Type B pancreatic cell (in vitro differentiated cells): ENCODE data around the gene NTRK2. TPM values are rescaled to one million over a fixed set of nuclear protein-coding genes. Genes with fewer than 3 reads are reported as not detected.

Source experiments
- DNase-seq: peaks from one replicate; pipeline ENCODE4 v3.0.0; 2021; ENCODE audit warnings: mixed read lengths; ENCODE audit not compliant: unreplicated experiment; ENCODE audit errors: extremely low spot score
- H3K27ac Mint-ChIP-seq: 2 replicates; pipeline ENCODE4 v1.8.0; 2021; ENCODE audit warnings: mild to moderate bottlenecking, mixed read lengths
- H3K27me3 Mint-ChIP-seq: 2 replicates; pipeline ENCODE4 v1.8.0; 2021; ENCODE audit warnings: mixed read lengths
- H3K36me3 Mint-ChIP-seq: 2 replicates; pipeline ENCODE4 v1.8.0; 2021; ENCODE audit warnings: mixed read lengths
- H3K4me1 Mint-ChIP-seq: one replicate; pipeline ENCODE4 v1.8.0; 2021; ENCODE audit warnings: mixed read lengths; ENCODE audit not compliant: unreplicated experiment
- H3K4me3 Mint-ChIP-seq: 2 replicates; pipeline ENCODE4 v1.8.0; 2021; ENCODE audit warnings: mild to moderate bottlenecking, mixed read lengths
- H3K9me3 Mint-ChIP-seq: 2 replicates; pipeline ENCODE4 v1.8.0; 2021; ENCODE audit warnings: mixed read lengths
- CTCF ChIP-seq: fragments of 200-600 bp; sonication (generic); conservative IDR thresholded peaks from 2 replicates; pipeline ENCODE4 v1.5.0; 2021; ENCODE audit warnings: antibody characterized with exemption, mild to moderate bottlenecking
- total RNA-seq: library from RNA; stranded (reverse); gene quantifications from 2 replicates; pipeline ENCODE4 v1.2.1, GENCODE V29; 2021; ENCODE audit warnings: low replicate concordance

The NTRK2 gene
- total RNA-seq, 1 donor from 2014 or later: 122 TPM

GRCh38 chr9:84793251-84793650 is 123.7 kb downstream of the NTRK2 start:
- no peaks in the 10 kb centered on the region for H3K9me3 Mint-ChIP-seq
- TF ChIP-seq CTCF: no peak
- H3K27ac Mint-ChIP-seq: no peak overlapping the region
- DNase-seq: no peak
- peaks cover 6% of the 10 kb centered on the region for H3K4me1 Mint-ChIP-seq
- peaks cover 6% of the 10 kb centered on the region for H3K36me3 Mint-ChIP-seq
- H3K4me3 Mint-ChIP-seq: no peak overlapping the region
- H3K27me3 Mint-ChIP-seq: no peaks in the 10 kb centered on the region

- no peak overlapping the region for H3K27ac Mint-ChIP-seq
- TF ChIP-seq CTCF: no peak
- no peaks in the 10 kb centered on the region for H3K27me3 Mint-ChIP-seq
- H3K9me3 Mint-ChIP-seq: no peaks in the 10 kb centered on the region
- H3K4me3 Mint-ChIP-seq: no peak overlapping the region
- H3K36me3 Mint-ChIP-seq: peaks cover 6% of the 10 kb centered on the region
- H3K4me1 Mint-ChIP-seq: peaks cover 7% of the 10 kb centered on the region
- no peak for DNase-seq
Observed at GRCh38 chr9:84794981-84795637, 125.6 kb downstream of the NTRK2 start.

GRCh38 chr9:84796404-84796803 is 126.9 kb downstream of the NTRK2 start:
- Mint-ChIP-seq H3K4me1 (peaks cover 7% of the 10 kb centered on the region), H3K27me3 (no peaks in the 10 kb centered on the region), H3K27ac (no peak overlapping the region), H3K4me3 (no peak overlapping the region), H3K36me3 (no peaks in the 10 kb centered on the region), H3K9me3 (no peaks in the 10 kb centered on the region)
- no peak for TF ChIP-seq CTCF
- no peak for DNase-seq

GRCh38 chr9:84799251-84799650 is 129.7 kb downstream of the NTRK2 start:
- Mint-ChIP-seq H3K27me3 (peaks cover 2% of the 10 kb centered on the region), H3K36me3 (no peaks in the 10 kb centered on the region), H3K4me1 (peaks cover 11% of the 10 kb centered on the region), H3K4me3 (no peak overlapping the region), H3K9me3 (no peaks in the 10 kb centered on the region), H3K27ac (no peak overlapping the region)
- no peak for TF ChIP-seq CTCF
- no peak for DNase-seq

- no peak for DNase-seq
- Mint-ChIP-seq H3K27ac (no peak overlapping the region), H3K27me3 (peaks cover 6% of the 10 kb centered on the region), H3K9me3 (no peaks in the 10 kb centered on the region), H3K4me1 (peaks cover 8% of the 10 kb centered on the region), H3K4me3 (no peak overlapping the region), H3K36me3 (peaks cover 8% of the 10 kb centered on the region)
- TF ChIP-seq CTCF: no peak
Observed at GRCh38 chr9:84804951-84805694, 135.6 kb downstream of the NTRK2 start.
